GM19463 (cell line): ENCODE results near the gene PLEKHM3.

Experiments
- ATAC-seq: cut with Tn5 transposase; IDR thresholded peaks from one replicate; pipeline ENCODE4 v1.9.1; 2021; ENCODE audit warnings: mild to moderate bottlenecking, moderate library complexity; ENCODE audit not compliant: unreplicated experiment

The PLEKHM3 gene

GRCh38 chr2:207771421-207771820 lies 253.9 kb downstream of the PLEKHM3 start:
- no peak for ATAC-seq
